IMR-90 (cell line): ENCODE results near the gene USP28. TPM values are rescaled to one million over a fixed set of nuclear protein-coding genes. Genes with fewer than 3 reads are reported as not detected.

Experiments
- ATAC-seq: fragments of 200-7000 bp; cut with Tn5 transposase; 2 replicates; pipeline ENCODE4 v1.9.1; 2020; ENCODE audit warnings: low read depth, mild to moderate bottlenecking, moderate library complexity
- Bru-seq: library from RNA; stranded (reverse); fragments of 400-500 nt; gene quantifications from one replicate; lab custom pipeline; 2021; lab: Mats Ljungman, UMichigan
- BruChase-seq, 2 experiments: library from RNA; stranded (reverse); fragments of 400-500 nt; gene quantifications; one replicate each; lab custom pipeline; 2021; lab: Mats Ljungman, UMichigan
- BruUV-seq: library from RNA; stranded (reverse); fragments of 400-500 nt; replicated peaks from 2 replicates; lab custom pipeline; 2021; lab: Mats Ljungman, UMichigan
- CTCF ChIA-PET: fragments of 300-600 bp; formaldehyde crosslinking; extraction: SDS; loops from one replicate; lab custom pipeline; 2021; ENCODE audit warnings: antibody characterized with exemption; lab: Yijun Ruan, JAX
- POLR2A ChIA-PET: fragments of 300-600 bp; sonication (Branson Sonifier 250); formaldehyde crosslinking; loops from one replicate; lab custom pipeline; 2022; ENCODE audit warnings: antibody characterized with exemption; ENCODE audit not compliant: unreplicated experiment; lab: Charles Lee
- DNase-seq: peaks from one replicate; pipeline ENCODE4 v3.0.0; 2013
- H2AFZ ChIP-seq: replicated peaks from 2 replicates; pipeline ENCODE3; 2013; ENCODE audit warnings: low read length, mild to moderate bottlenecking; ENCODE audit not compliant: poor library complexity
- H2AK5ac ChIP-seq: 2 replicates; pipeline ENCODE4 v1.6.1; 2013; ENCODE audit warnings: low read depth, low read length, inconsistent platforms
- H2AK9ac ChIP-seq: replicated peaks from 2 replicates; pipeline ENCODE3; 2013; ENCODE audit warnings: mild to moderate bottlenecking, low read depth, low read length, moderate library complexity; ENCODE audit not compliant: poor library complexity
- H2BK120ac ChIP-seq: 2 replicates; pipeline ENCODE4 v1.6.1; 2013; ENCODE audit warnings: low read depth, low read length, inconsistent platforms
- H2BK15ac ChIP-seq: 3 replicates; pipeline ENCODE4 v1.6.1; 2013; ENCODE audit warnings: low read depth, low read length, inconsistent platforms
- H2BK20ac ChIP-seq: 2 replicates; pipeline ENCODE4 v1.6.1; 2013; ENCODE audit warnings: low read depth, mild to moderate bottlenecking, inconsistent platforms, low read length, moderate library complexity
- H2BK5ac ChIP-seq: 2 replicates; pipeline ENCODE4 v1.6.1; 2013; ENCODE audit warnings: mild to moderate bottlenecking, low read depth, low read length, inconsistent platforms; ENCODE audit not compliant: poor library complexity, severe bottlenecking
- H3K14ac ChIP-seq: replicated peaks from 2 replicates; pipeline ENCODE4 v1.6.1; 2013; ENCODE audit warnings: low read depth, low read length, inconsistent platforms
- H3K18ac ChIP-seq: 2 replicates; pipeline ENCODE4 v1.6.1; 2013; ENCODE audit warnings: low read depth, low read length, control low read depth
- H3K23ac ChIP-seq: 2 replicates; pipeline ENCODE4 v1.6.1; 2013; ENCODE audit warnings: low read depth, low read length, inconsistent platforms
- H3K27ac ChIP-seq: 2 replicates; pipeline ENCODE4 v1.5.1; 2013; ENCODE audit warnings: mild to moderate bottlenecking, control low read depth, low read length; ENCODE audit not compliant: insufficient read depth
- H3K27me3 ChIP-seq: 2 replicates; pipeline ENCODE4 v1.6.1; 2013; ENCODE audit warnings: low read length; ENCODE audit not compliant: control insufficient read depth, insufficient read depth
- H3K36me3 ChIP-seq: 2 replicates; pipeline ENCODE4 v1.6.1; 2013; ENCODE audit warnings: low read length, mixed read lengths; ENCODE audit not compliant: control insufficient read depth, insufficient read depth
- H3K4ac ChIP-seq: 2 replicates; pipeline ENCODE4 v1.6.1; 2013; ENCODE audit warnings: low read depth, low read length, inconsistent platforms
- H3K4me1 ChIP-seq: 2 replicates; pipeline ENCODE4 v1.6.1; 2013; ENCODE audit warnings: low read length, mixed read lengths; ENCODE audit not compliant: control insufficient read depth, insufficient read depth
- H3K4me2 ChIP-seq: 2 replicates; pipeline ENCODE4 v1.6.1; 2013; ENCODE audit warnings: low read depth, mild to moderate bottlenecking, control low read depth, low read length, moderate library complexity
- H3K4me3 ChIP-seq: 2 replicates; pipeline ENCODE4 v1.5.1; 2013; ENCODE audit warnings: low read depth, mild to moderate bottlenecking, control low read depth, low read length, moderate library complexity; ENCODE audit not compliant: insufficient read depth
- H3K56ac ChIP-seq: 2 replicates; pipeline ENCODE4 v1.6.1; 2013; ENCODE audit warnings: low read length, inconsistent platforms; ENCODE audit not compliant: insufficient read depth; ENCODE audit errors: extremely low read depth
- H3K79me1 ChIP-seq, 2 experiments: 2 replicates each; pipeline ENCODE4 v1.6.1; 2013; ENCODE audit warnings: low read length in 2 of 2, inconsistent platforms in 1 of 2, low read depth in 1 of 2
- H3K9ac ChIP-seq: 2 replicates; pipeline ENCODE4 v1.6.1; 2013; ENCODE audit warnings: low read depth, low read length, control low read depth
- H3K9me1 ChIP-seq: 2 replicates; pipeline ENCODE4 v1.6.1; 2013; ENCODE audit warnings: low read length, inconsistent platforms; ENCODE audit not compliant: insufficient read depth
- H3K9me3 ChIP-seq: 2 replicates; pipeline ENCODE4 v1.6.1; 2013; ENCODE audit warnings: low read length; ENCODE audit not compliant: control insufficient read depth, insufficient read depth
- H4K20me1 ChIP-seq: 2 replicates; pipeline ENCODE4 v1.6.1; 2013; ENCODE audit warnings: low read length, inconsistent platforms; ENCODE audit not compliant: insufficient read depth
- H4K5ac ChIP-seq: 2 replicates; pipeline ENCODE4 v1.6.1; 2013; ENCODE audit warnings: mild to moderate bottlenecking, low read depth, low read length, control low read depth
- H4K8ac ChIP-seq, 2 experiments: 2 replicates each; pipeline ENCODE4 v1.6.1; 2013; ENCODE audit warnings: low read depth in 2 of 2, low read length in 2 of 2, control low read depth in 1 of 2, inconsistent platforms in 1 of 2
- H4K91ac ChIP-seq: 2 replicates; pipeline ENCODE4 v1.6.1; 2013; ENCODE audit warnings: low read depth, low read length, inconsistent platforms; ENCODE audit not compliant: insufficient read depth
- BHLHE40 ChIP-seq: fragments of 150-350 bp; IDR thresholded peaks from 2 replicates; pipeline ENCODE4 v1.6.1; 2016; ENCODE audit warnings: mild to moderate bottlenecking, low read depth, low read length
- CHD1 ChIP-seq: IDR thresholded peaks from 2 replicates; pipeline ENCODE4 v1.6.1; 2012; ENCODE audit warnings: low read depth, low read length, improper control_type of control experiment
- FOS ChIP-seq: fragments of 150-350 bp; IDR thresholded peaks from 2 replicates; pipeline ENCODE4 v1.6.1; 2016; ENCODE audit warnings: low read depth, low read length
- MAFK ChIP-seq: IDR thresholded peaks from 2 replicates; pipeline ENCODE4 v1.6.1; 2012; ENCODE audit warnings: low read depth, low read length, improper control_type of control experiment
- MAZ ChIP-seq: IDR thresholded peaks from 2 replicates; pipeline ENCODE4 v1.6.1; 2012; ENCODE audit warnings: low read depth, mild to moderate bottlenecking, low read length, improper control_type of control experiment, moderate library complexity, borderline replicate concordance
- MXI1 ChIP-seq: IDR thresholded peaks from 2 replicates; pipeline ENCODE4 v1.6.1; 2012; ENCODE audit warnings: low read depth, mild to moderate bottlenecking, low read length, moderate library complexity, borderline replicate concordance
- POLR2A ChIP-seq: IDR thresholded peaks from 2 replicates; pipeline ENCODE4 v1.6.1; 2012; ENCODE audit warnings: mild to moderate bottlenecking, low read depth, low read length
- WGBS, 2 experiments: methylation state at CpG; one replicate each; pipeline versions ENCODE4 v1.1.5 to v1.1.7; 2013; ENCODE audit warnings: missing lambda C conversion rate in 2 of 2; ENCODE audit not compliant: insufficient read length in 1 of 2; ENCODE audit errors: extremely low coverage in 2 of 2; 5-methylcytosine and 5-hydroxymethylcytosine counted together
- dilution Hi-C: fragments of 300-500 bp; cut with HindIII; formaldehyde crosslinking; loops from one replicate; pipeline ENCODE4 v1.14.3; 2018; ENCODE audit warnings: low sequenced_read_pairs; ENCODE audit not compliant: unreplicated experiment
- in situ Hi-C: fragments of 300-500 bp; cut with MboI; formaldehyde crosslinking; loops from 3 replicates; pipeline ENCODE4 v1.14.3; 2019; ENCODE audit warnings: low sequenced_read_pairs, inconsistent platforms, mixed read lengths
- intact Hi-C: fragments of 100-400 bp; cut with micrococcal nuclease; formaldehyde crosslinking; loops from 2 replicates; pipeline ENCODE4 v1.10.0; 2022
- long read RNA-seq: library from polyadenylated mRNA; unstranded; transcript quantifications from one replicate; pipeline ENCODE4 v2.0.0, GENCODE V29; 2021; ENCODE audit not compliant: unreplicated experiment
- polyA plus RNA-seq, 3 experiments: library from polyadenylated mRNA; depleted of rRNA; stranded (reverse); fragments of >200 nt; gene quantifications; 2 replicates each; pipeline ENCODE4 v1.2.3, GENCODE V29; 2012; ENCODE audit warnings: low replicate concordance in 1 of 3
- total RNA-seq: library from RNA; depleted of rRNA; stranded (reverse); fragments of >200 nt; gene quantifications from 2 replicates; pipeline ENCODE4 v1.2.3, GENCODE V29; 2012; rRNA removed
- TF ChIP-seq, protein P1 (sequence below): fragments of 150-350 bp; IDR thresholded peaks from 2 replicates; pipeline ENCODE4 v1.6.1; 2017; ENCODE audit warnings: mild to moderate bottlenecking, antibody characterized with exemption, low read length, low read depth

Gene USP28, protein sequence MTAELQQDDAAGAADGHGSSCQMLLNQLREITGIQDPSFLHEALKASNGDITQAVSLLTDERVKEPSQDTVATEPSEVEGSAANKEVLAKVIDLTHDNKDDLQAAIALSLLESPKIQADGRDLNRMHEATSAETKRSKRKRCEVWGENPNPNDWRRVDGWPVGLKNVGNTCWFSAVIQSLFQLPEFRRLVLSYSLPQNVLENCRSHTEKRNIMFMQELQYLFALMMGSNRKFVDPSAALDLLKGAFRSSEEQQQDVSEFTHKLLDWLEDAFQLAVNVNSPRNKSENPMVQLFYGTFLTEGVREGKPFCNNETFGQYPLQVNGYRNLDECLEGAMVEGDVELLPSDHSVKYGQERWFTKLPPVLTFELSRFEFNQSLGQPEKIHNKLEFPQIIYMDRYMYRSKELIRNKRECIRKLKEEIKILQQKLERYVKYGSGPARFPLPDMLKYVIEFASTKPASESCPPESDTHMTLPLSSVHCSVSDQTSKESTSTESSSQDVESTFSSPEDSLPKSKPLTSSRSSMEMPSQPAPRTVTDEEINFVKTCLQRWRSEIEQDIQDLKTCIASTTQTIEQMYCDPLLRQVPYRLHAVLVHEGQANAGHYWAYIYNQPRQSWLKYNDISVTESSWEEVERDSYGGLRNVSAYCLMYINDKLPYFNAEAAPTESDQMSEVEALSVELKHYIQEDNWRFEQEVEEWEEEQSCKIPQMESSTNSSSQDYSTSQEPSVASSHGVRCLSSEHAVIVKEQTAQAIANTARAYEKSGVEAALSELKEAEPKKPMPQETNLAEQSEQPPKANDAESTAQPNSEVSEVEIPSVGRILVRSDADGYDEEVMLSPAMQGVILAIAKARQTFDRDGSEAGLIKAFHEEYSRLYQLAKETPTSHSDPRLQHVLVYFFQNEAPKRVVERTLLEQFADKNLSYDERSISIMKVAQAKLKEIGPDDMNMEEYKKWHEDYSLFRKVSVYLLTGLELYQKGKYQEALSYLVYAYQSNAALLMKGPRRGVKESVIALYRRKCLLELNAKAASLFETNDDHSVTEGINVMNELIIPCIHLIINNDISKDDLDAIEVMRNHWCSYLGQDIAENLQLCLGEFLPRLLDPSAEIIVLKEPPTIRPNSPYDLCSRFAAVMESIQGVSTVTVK
- total RNA-seq (24.7 and 36.0 TPM in 2 replicates), polyA plus RNA-seq (2012; rRNA removed) (14.5 and 17.0 TPM in 2 replicates), Bru-seq, nascent RNA (percentile 57 among the genes with signal in this experiment), BruChase-seq, experiment 1, labeled RNA remaining after a 6-hour chase (percentile 63 among the genes with signal in this experiment), BruChase-seq, experiment 2, labeled RNA remaining after a 2-hour chase (percentile 58 among the genes with signal in this experiment)
- 5.7 and 9.8 TPM in 2 replicates for polyA plus RNA-seq (2012; cell fraction: cytosol; rRNA removed)
- polyA plus RNA-seq (2012; cell fraction: nucleus; rRNA removed; ENCODE audit: low replicate concordance) = 6.3 and 25.3 TPM in 2 replicates
- long read RNA-seq, partial matches to known transcripts = 2 of 8 reads
- long read RNA-seq, other reads (novel, unspliced or antisense) = 6 of 8 reads

DNA sequence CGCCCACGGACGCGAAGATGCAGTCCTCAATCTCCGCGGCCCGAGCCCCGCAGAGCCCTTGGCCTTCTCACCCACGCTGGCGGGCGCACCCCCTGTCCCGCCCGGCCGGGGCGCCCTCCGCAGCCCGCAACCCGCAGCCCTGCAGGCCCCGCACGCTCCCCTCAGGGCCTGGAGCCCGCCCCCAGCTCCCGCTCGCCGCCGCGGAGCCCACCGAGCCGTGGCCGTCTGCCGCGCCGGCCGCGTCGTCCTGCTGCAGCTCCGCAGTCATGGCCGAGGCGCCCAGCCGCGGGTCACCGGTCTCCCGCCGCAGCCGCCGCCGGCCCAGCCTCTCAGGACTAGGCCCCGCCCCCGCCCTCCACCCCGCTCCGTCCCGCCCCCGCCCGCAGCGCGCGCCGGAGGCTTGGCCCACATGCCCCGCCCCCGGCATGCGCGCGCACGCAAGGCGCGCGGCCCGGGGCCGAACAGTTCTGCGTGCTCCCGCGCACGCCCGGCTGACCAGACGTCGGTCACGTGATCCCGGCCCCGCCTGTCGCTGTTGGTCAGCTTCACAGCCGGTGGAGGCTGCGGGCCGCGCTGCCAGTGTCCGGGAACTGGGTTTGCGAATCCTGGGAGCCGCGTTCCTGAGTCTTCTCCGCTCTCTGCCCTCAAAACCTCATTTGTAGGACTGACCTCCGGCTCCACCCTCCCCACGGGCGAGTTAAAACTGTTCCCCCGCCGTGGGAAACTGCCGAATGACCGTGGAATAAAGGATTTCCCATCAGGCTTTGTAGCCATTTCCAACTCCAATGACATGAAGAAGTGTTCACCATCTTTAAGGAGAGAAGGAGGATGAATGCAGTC, at the start of gene USP28:
Gene USP28 (minus strand): TSS at position 339 of the 840 bp plus-strand sequence. CDS start 71 bp downstream, at position 268.
- Histone ChIP-seq H2AK9ac (peak within 1 kb of the TSS; percentile 88), H2BK15ac (peak within 1 kb of the TSS; percentile 53; the same call in 2 of the 3 replicates), H3K27ac (peak within 1 kb of the TSS; percentile 93), H3K9me1 (no peaks in the 10 kb centered on the region), H2BK120ac (peak within 1 kb of the TSS; percentile 81), H4K5ac (peak within 1 kb of the TSS; percentile 100), H2BK5ac (peak within 1 kb of the TSS; percentile 94), H3K36me3 (no peaks in the 10 kb centered on the region), H2AK5ac (peak within 1 kb of the TSS; percentile 43; the same call in 1 of the 2 replicates), H2BK20ac (peak within 1 kb of the TSS; percentile 24; the same call in 1 of the 2 replicates), H3K4me1 (peaks cover 4% of the 10 kb centered on the region; the same call in 1 of the 2 replicates), H3K18ac (peak within 1 kb of the TSS; percentile 95), H2AFZ (peak within 1 kb of the TSS; percentile 99), H4K8ac (peak within 1 kb of the TSS; percentile 94 to 97), H3K4me3 (peak within 1 kb of the TSS; percentile 69), H3K27me3 (no peaks in the 10 kb centered on the region), H4K91ac (peak within 1 kb of the TSS; percentile 73; the same call in 1 of the 2 replicates), H3K4ac (peak within 1 kb of the TSS; percentile 90), H3K9me3 (no peaks in the 10 kb centered on the region), H4K20me1 (no peaks in the 10 kb centered on the region), H3K23ac (peak within 1 kb of the TSS; percentile 93), H3K4me2 (peak within 1 kb of the TSS; percentile 98), H3K9ac (peak within 1 kb of the TSS; percentile 91), H3K79me1 (peaks cover 4 to 19% of the 10 kb centered on the region in 2 experiments; a peak in 2 of 4 replicates), H3K14ac (peak within 1 kb of the TSS; percentile 98), H3K56ac (peak within 1 kb of the TSS; percentile 73; the same call in 1 of the 2 replicates)
- no TSS peak for BruUV-seq
- dilution Hi-C loops (no loop called here), intact Hi-C loops (loop anchor here (10.0 kb wide), 2 partner anchors 289 to 1571 kb away; no protein-coding TSS in a partner anchor), in situ Hi-C loops (no loop called here)
- ChIA-PET CTCF (interaction anchor here (0.6 kb wide), 1 partner anchor 101 kb away, joined by 3 read pairs; no protein-coding TSS in a partner anchor), POLR2A (interaction anchor here (0.7 kb wide), 1 partner anchor 191 kb away, joined by 3 read pairs; no protein-coding TSS in a partner anchor)
- WGBS, 2 experiments = 1% methylated on average over 24 of the region's 95 CpGs; no CpG with 5 or more reads in 1 of the 2 experiments
- DNase-seq (peak; percentile 95), ATAC-seq (peak; percentile 97)
- TF ChIP-seq FOS (0 out of 2 replicates have a peak, but pooled peaks have one; percentile 32), MAZ (peak; percentile 75; the same call in 1 of the 2 replicates), MXI1 (peak; percentile 27; the same call in 1 of the 2 replicates), BHLHE40 (peak; percentile 88), POLR2A (peak; percentile 93), CHD1 (no peak), MAFK (no peak)
- TF ChIP-seq, protein P1, sequence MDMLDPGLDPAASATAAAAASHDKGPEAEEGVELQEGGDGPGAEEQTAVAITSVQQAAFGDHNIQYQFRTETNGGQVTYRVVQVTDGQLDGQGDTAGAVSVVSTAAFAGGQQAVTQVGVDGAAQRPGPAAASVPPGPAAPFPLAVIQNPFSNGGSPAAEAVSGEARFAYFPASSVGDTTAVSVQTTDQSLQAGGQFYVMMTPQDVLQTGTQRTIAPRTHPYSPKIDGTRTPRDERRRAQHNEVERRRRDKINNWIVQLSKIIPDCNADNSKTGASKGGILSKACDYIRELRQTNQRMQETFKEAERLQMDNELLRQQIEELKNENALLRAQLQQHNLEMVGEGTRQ = peak; percentile 98
